ENCODE results near the gene E2F4.

GRCh38 chr16:67150047-67150832, 41.7 kb upstream of the E2F4 start:
- TF ChIP-seq POLR2A (IDR thresholded peaks at IDR 0.05): no peak
- TF ChIP-seq, protein P1, sequence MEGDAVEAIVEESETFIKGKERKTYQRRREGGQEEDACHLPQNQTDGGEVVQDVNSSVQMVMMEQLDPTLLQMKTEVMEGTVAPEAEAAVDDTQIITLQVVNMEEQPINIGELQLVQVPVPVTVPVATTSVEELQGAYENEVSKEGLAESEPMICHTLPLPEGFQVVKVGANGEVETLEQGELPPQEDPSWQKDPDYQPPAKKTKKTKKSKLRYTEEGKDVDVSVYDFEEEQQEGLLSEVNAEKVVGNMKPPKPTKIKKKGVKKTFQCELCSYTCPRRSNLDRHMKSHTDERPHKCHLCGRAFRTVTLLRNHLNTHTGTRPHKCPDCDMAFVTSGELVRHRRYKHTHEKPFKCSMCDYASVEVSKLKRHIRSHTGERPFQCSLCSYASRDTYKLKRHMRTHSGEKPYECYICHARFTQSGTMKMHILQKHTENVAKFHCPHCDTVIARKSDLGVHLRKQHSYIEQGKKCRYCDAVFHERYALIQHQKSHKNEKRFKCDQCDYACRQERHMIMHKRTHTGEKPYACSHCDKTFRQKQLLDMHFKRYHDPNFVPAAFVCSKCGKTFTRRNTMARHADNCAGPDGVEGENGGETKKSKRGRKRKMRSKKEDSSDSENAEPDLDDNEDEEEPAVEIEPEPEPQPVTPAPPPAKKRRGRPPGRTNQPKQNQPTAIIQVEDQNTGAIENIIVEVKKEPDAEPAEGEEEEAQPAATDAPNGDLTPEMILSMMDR (IDR thresholded peaks at IDR 0.05): peak in 1 of 3 experiments; percentile 13

All from testis (tissue), 2 donors.